ENCODE measurements around the gene SLC26A1.

SLC26A1 gene

GRCh38 chr4:970046-970745, 23.0 kb downstream of the SLC26A1 start:
- no peak for DNase-seq (ENCODE audit: low read depth)

GRCh38 chr4:968621-969394, 24.4 kb downstream of the SLC26A1 start:
- TF ChIP-seq, protein P1, sequence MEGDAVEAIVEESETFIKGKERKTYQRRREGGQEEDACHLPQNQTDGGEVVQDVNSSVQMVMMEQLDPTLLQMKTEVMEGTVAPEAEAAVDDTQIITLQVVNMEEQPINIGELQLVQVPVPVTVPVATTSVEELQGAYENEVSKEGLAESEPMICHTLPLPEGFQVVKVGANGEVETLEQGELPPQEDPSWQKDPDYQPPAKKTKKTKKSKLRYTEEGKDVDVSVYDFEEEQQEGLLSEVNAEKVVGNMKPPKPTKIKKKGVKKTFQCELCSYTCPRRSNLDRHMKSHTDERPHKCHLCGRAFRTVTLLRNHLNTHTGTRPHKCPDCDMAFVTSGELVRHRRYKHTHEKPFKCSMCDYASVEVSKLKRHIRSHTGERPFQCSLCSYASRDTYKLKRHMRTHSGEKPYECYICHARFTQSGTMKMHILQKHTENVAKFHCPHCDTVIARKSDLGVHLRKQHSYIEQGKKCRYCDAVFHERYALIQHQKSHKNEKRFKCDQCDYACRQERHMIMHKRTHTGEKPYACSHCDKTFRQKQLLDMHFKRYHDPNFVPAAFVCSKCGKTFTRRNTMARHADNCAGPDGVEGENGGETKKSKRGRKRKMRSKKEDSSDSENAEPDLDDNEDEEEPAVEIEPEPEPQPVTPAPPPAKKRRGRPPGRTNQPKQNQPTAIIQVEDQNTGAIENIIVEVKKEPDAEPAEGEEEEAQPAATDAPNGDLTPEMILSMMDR (IDR thresholded peaks at IDR 0.05; ENCODE audit: low read length, missing control alignments), result no peak
- H3K4me3 ChIP-seq (replicated peaks; ENCODE audit: low read depth, low read length), result no peak overlapping the region
- DNase-seq (ENCODE audit: low read depth), result no peak

More at GRCh38 chr4:970046-970745, 23.0 kb downstream of the SLC26A1 start:
- H3K4me3 ChIP-seq (replicated peaks; ENCODE audit: low read depth, low read length), result no peak overlapping the region
- TF ChIP-seq, protein P1 (IDR thresholded peaks at IDR 0.05; ENCODE audit: low read length, missing control alignments), result no peak

GRCh38 chr4:968221-968620, 25.0 kb downstream of the SLC26A1 start:
- no peak for DNase-seq (ENCODE audit: low read depth)
- H3K4me3 ChIP-seq (replicated peaks; ENCODE audit: low read depth, low read length), result no peak overlapping the region
- TF ChIP-seq, protein P1 (IDR thresholded peaks at IDR 0.05; ENCODE audit: low read length, missing control alignments), result no peak

- no peak overlapping the region for H3K4me3 ChIP-seq (replicated peaks; ENCODE audit: low read depth, low read length)
- TF ChIP-seq, protein P1 (IDR thresholded peaks at IDR 0.05; ENCODE audit: low read length, missing control alignments), result no peak
- DNase-seq (ENCODE audit: low read depth), result no peak
Measured at GRCh38 chr4:967113-968104, 25.8 kb downstream of the SLC26A1 start.

- TF ChIP-seq, protein P1 (IDR thresholded peaks at IDR 0.05; ENCODE audit: low read length, missing control alignments), result no peak
- DNase-seq (ENCODE audit: low read depth), result no peak
- no peak overlapping the region for H3K4me3 ChIP-seq (replicated peaks; ENCODE audit: low read depth, low read length)
Measured at GRCh38 chr4:966266-967112, 26.7 kb downstream of the SLC26A1 start.

DNA sequence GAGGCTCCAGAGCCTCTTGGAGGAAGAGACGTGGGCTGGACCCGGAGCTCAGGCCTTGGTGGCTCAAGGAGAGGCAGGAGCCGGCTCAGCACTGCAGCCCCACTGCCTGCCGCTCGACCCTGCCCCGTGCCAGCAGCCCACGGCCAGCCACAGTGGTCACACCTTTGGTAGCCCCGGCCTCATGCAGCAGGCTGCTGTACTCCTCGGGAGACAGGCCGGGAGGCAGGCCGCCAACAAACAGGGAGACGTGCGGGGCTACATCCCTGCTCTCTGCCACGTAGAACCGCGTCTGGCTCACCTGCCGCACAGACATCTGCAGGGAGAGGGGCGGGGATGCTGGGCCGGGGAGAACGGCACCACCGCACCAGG, 27.5 kb downstream of the SLC26A1 start:
- TF ChIP-seq, protein P1 (IDR thresholded peaks at IDR 0.05; ENCODE audit: low read length, missing control alignments), result no peak
- no peak for DNase-seq (ENCODE audit: low read depth)
- no peak overlapping the region for H3K4me3 ChIP-seq (replicated peaks; ENCODE audit: low read depth, low read length)

All from fibroblast of pulmonary artery (primary cell).